Activated CD8-positive, alpha-beta memory T cell treated with anti-CD3 and anti-CD28 coated beads for 48 hours (primary cell): ENCODE results near the gene SNTG2.

Experiments used
- DNase-seq, 3 experiments: peaks; one replicate each; pipeline ENCODE4 v3.0.0-alpha.2; 2020; ENCODE audit warnings: low read depth in 2 of 3, low spot score in 2 of 3

SNTG2 gene

GRCh38 chr2:987789-988188 lies 37.1 kb downstream of the SNTG2 start:
- DNase-seq: no peak

GRCh38 chr2:989781-990467 lies 39.3 kb downstream of the SNTG2 start:
- DNase-seq: no peak

- no peak for DNase-seq
These were observed 40.3 kb downstream of the SNTG2 start for GRCh38 chr2:990970-991369.

- no peak for DNase-seq
These were observed 51.7 kb downstream of the SNTG2 start for GRCh38 chr2:1002350-1002749.

- no peak for DNase-seq
These were observed 53.7 kb downstream of the SNTG2 start for GRCh38 chr2:1004398-1004797.

- DNase-seq: no peak
These were observed 59.8 kb downstream of the SNTG2 start for GRCh38 chr2:1010415-1010930.

- DNase-seq: no peak
These were observed 60.4 kb downstream of the SNTG2 start for GRCh38 chr2:1011006-1011405.

- DNase-seq: no peak
These were observed 61.3 kb downstream of the SNTG2 start for GRCh38 chr2:1011985-1012384.

GRCh38 chr2:1014802-1015201 lies 64.2 kb downstream of the SNTG2 start:
- no peak for DNase-seq

- no peak for DNase-seq
These were observed 65.9 kb downstream of the SNTG2 start for GRCh38 chr2:1016500-1016899.

GRCh38 chr2:1017827-1018226 lies 67.2 kb downstream of the SNTG2 start:
- DNase-seq: no peak

GRCh38 chr2:1020206-1020605 lies 69.6 kb downstream of the SNTG2 start:
- DNase-seq: no peak

GRCh38 chr2:1022178-1022577 lies 71.5 kb downstream of the SNTG2 start:
- DNase-seq: no peak

- no peak for DNase-seq
These were observed 74.3 kb downstream of the SNTG2 start for GRCh38 chr2:1024981-1025380.

- no peak for DNase-seq
These were observed 75.5 kb downstream of the SNTG2 start for GRCh38 chr2:1026141-1026540.

GRCh38 chr2:1028831-1029230 lies 78.2 kb downstream of the SNTG2 start:
- DNase-seq: no peak

GRCh38 chr2:1032030-1032429 lies 81.4 kb downstream of the SNTG2 start:
- peak in 1 of 3 experiments; percentile 4 for DNase-seq

- no peak for DNase-seq
These were observed 82.4 kb downstream of the SNTG2 start for GRCh38 chr2:1033069-1033468.

GRCh38 chr2:1037066-1037465 lies 86.4 kb downstream of the SNTG2 start:
- no peak for DNase-seq

- no peak for DNase-seq
These were observed 88.9 kb downstream of the SNTG2 start for GRCh38 chr2:1039549-1039948.

- DNase-seq: no peak
These were observed 90.6 kb downstream of the SNTG2 start for GRCh38 chr2:1041012-1041805.

- DNase-seq: no peak
These were observed 94.5 kb downstream of the SNTG2 start for GRCh38 chr2:1045109-1045508.
